ENCODE measurements around the gene ROBO1. TPM values are rescaled to one million over a fixed set of nuclear protein-coding genes. Genes with fewer than 3 reads are reported as not detected.

ROBO1 gene
- total and polyA plus RNA-seq, 2 experiments from 2014 or later, result 18.8 to 31.9 TPM

DNA sequence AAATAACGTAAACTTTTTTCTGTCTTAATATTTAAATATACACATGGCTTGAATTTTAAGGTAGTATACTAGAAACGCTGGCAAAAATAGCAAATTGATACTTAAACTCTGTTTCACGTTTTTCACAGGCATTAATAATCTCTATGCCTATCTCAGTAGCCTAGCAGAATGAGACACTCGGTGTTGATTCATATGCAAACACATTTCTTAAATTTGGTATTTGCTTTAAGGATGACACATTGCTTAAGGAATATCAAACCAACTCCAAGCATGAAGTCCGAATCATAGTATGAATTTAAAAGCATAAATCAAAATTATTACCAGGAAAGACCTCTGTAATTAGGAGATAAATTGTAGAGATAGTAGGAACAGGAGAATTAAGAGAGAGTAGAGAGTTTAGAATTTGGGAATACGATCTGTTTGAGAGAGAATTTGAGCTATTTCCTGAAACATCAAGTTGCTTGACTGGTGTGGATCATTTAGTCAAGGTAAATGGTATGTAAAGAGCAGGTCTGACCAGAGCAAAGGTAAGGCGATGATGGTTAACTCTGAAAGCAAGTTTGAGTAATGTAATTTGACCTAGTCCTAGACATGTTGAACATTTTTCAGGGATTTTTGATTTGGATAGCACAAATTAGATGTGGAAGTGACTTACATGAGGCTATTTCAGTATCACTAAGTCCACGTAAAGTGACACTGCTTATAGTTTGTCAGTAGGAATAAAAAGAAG lies 236.1 kb downstream of the ROBO1 start:
- H4K20me1 ChIP-seq (ENCODE audit: insufficient read depth), result no peaks in the 10 kb centered on the region
- no peaks in the 10 kb centered on the region for H3K4me1 ChIP-seq (ENCODE audit: insufficient read depth)
- H3K27me3 ChIP-seq (replicated peaks; ENCODE audit: insufficient read depth), result 0 out of 2 replicates have a peak, but pooled peaks cover 9% of the 10 kb centered on the region
- H3K79me2 ChIP-seq (ENCODE audit: insufficient read depth), result no peaks in the 10 kb centered on the region
- WGBS, 2 experiments (ENCODE audit: low coverage in 1 of 2, low lambda C conversion rate in 2 of 2, missing lambda C conversion rate in 2 of 2), result 39 to 42% methylated on average over 8 of the region's 8 CpGs
- H3K9ac ChIP-seq, result no peak overlapping the region
- TF ChIP-seq EZH2phosphoT487 (IDR thresholded peaks at IDR 0.05; ENCODE audit: insufficient read depth, low read depth) (no peak), EZH2 (IDR thresholded peaks at IDR 0.05; ENCODE audit: insufficient read depth, poor library complexity, severe bottlenecking) (no peak)
- H3K9me3 ChIP-seq (ENCODE audit: low read depth), result no peaks in the 10 kb centered on the region
- no peak overlapping the region for H3K4me2 ChIP-seq (ENCODE audit: unreplicated experiment)
- H3K36me3 ChIP-seq (ENCODE audit: low read depth), result no peaks in the 10 kb centered on the region
- H3K27ac ChIP-seq, result no peak overlapping the region
- H2AFZ ChIP-seq, result no peak overlapping the region
- no peaks in the 10 kb centered on the region for H3K9me2 ChIP-seq (ENCODE audit: insufficient read depth)
- no peak overlapping the region for H3K4me3 ChIP-seq
- in situ Hi-C loops (cut with MboI), result loop anchor here (25.0 kb wide), 1 partner anchor 1156 kb away; no protein-coding TSS in a partner anchor
- no peak for DNase-seq
- H3F3A ChIP-seq (ENCODE audit: insufficient read depth), result no peaks in the 10 kb centered on the region

DNA sequence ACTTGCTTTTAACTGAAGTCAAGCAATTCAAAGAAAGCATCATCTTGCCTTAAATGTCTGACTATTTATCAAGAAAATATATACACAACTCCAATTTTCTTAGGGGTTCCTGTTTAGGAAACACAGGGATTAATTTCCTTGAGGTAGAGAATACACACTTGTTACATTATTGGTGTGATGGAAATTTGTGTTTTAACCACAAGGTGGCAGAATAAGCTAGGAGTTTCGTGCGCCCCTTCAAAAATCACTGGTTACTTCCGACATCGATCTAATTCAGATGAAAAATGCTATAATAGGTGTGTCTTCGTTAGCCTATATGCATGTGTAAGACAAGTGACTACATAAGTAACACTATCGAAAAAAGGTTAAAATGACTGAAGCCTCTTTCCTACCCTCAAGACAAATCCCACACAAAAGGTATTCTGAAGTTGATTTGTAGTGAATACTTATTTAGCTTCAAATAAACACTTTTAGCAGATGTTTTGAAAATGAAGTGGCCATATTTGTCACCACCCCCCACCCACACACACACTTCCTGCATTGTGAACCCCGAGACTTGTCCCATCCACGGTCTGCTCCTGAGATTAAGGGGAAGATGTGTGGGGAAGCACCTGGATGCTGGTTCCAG lies 246.5 kb downstream of the ROBO1 start:
- H3K4me3 ChIP-seq, result 0 out of 2 replicates have a peak overlapping the region, but pooled peaks have one; percentile 8
- no peak overlapping the region for H3K27ac ChIP-seq
- H3K9ac ChIP-seq, result no peak overlapping the region
- in situ Hi-C loops (cut with MboI), result no loop called here
- no peaks in the 10 kb centered on the region for H3K4me1 ChIP-seq (ENCODE audit: insufficient read depth)
- no peaks in the 10 kb centered on the region for H4K20me1 ChIP-seq (ENCODE audit: insufficient read depth)
- H3K27me3 ChIP-seq (replicated peaks; ENCODE audit: insufficient read depth), result no peaks in the 10 kb centered on the region
- no peaks in the 10 kb centered on the region for H3K36me3 ChIP-seq (ENCODE audit: low read depth)
- DNase-seq, result peak; percentile 50
- peak overlapping the region; percentile 29 for H2AFZ ChIP-seq
- H3K9me2 ChIP-seq (ENCODE audit: insufficient read depth), result no peaks in the 10 kb centered on the region
- no peaks in the 10 kb centered on the region for H3K79me2 ChIP-seq (ENCODE audit: insufficient read depth)
- TF ChIP-seq EZH2 (IDR thresholded peaks at IDR 0.05; ENCODE audit: insufficient read depth, poor library complexity, severe bottlenecking) (no peak), EZH2phosphoT487 (IDR thresholded peaks at IDR 0.05; ENCODE audit: insufficient read depth, low read depth) (no peak)
- peak overlapping the region; percentile 54 for H3K4me2 ChIP-seq (ENCODE audit: unreplicated experiment)
- H3F3A ChIP-seq (ENCODE audit: insufficient read depth), result no peaks in the 10 kb centered on the region
- WGBS, 2 experiments (ENCODE audit: low coverage in 1 of 2, low lambda C conversion rate in 2 of 2, missing lambda C conversion rate in 2 of 2), result 13 to 18% methylated on average over 8 of the region's 8 CpGs
- no peaks in the 10 kb centered on the region for H3K9me3 ChIP-seq (ENCODE audit: low read depth)

DNA sequence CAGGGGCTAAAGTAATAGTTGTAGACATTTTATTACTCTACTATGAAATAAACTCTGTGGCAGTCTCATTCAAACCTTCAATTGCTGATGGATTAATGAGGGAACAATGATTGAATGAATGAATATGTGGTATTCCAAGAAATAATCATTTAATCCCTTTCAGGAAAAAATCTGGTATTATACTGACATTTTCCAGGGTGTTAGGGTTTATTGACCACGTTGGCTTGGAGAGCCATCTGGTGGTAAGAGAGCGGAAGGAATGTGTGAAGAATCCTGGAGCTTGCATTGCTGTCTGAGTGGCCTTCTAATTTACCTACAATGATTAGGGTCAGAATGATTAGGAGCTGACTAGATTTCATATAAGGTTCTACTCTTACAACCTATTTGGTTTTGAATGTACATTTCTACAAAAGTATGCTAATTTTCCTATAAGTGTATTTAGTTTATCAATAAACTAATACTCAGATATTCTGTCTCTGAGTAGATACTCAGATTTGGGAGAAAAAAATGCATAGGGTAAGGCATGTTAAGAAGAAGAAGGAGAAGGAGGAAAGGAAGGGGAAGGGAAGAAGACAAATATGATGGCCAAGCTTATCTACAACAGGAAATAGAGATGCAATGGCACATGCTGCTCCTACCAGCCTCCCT lies 249.9 kb downstream of the ROBO1 start:
- H3K9ac ChIP-seq, result no peak overlapping the region
- no peak overlapping the region for H3K4me2 ChIP-seq (ENCODE audit: unreplicated experiment)
- TF ChIP-seq EZH2phosphoT487 (IDR thresholded peaks at IDR 0.05; ENCODE audit: insufficient read depth, low read depth), result no peak
- TF ChIP-seq EZH2 (IDR thresholded peaks at IDR 0.05; ENCODE audit: insufficient read depth, poor library complexity, severe bottlenecking), result no peak
- H3K4me3 ChIP-seq, result no peak overlapping the region
- no peak overlapping the region for H3K27ac ChIP-seq
- no peak overlapping the region for H2AFZ ChIP-seq
- no peaks in the 10 kb centered on the region for H4K20me1 ChIP-seq (ENCODE audit: insufficient read depth)
- 29 to 33% methylated on average over 2 of the region's 2 CpGs for WGBS, 2 experiments (ENCODE audit: low coverage in 1 of 2, low lambda C conversion rate in 2 of 2, missing lambda C conversion rate in 2 of 2)
- peak; percentile 68 for DNase-seq
- in situ Hi-C loops (cut with MboI), result no loop called here
- H3K27me3 ChIP-seq (replicated peaks; ENCODE audit: insufficient read depth), result no peaks in the 10 kb centered on the region
- H3K4me1 ChIP-seq (ENCODE audit: insufficient read depth), result peaks cover 8% of the 10 kb centered on the region; the same call in 1 of the 2 replicates
- no peaks in the 10 kb centered on the region for H3K79me2 ChIP-seq (ENCODE audit: insufficient read depth)
- no peaks in the 10 kb centered on the region for H3K36me3 ChIP-seq (ENCODE audit: low read depth)
- H3K9me3 ChIP-seq (ENCODE audit: low read depth), result no peaks in the 10 kb centered on the region
- H3F3A ChIP-seq (ENCODE audit: insufficient read depth), result no peaks in the 10 kb centered on the region
- H3K9me2 ChIP-seq (ENCODE audit: insufficient read depth), result no peaks in the 10 kb centered on the region

DNA sequence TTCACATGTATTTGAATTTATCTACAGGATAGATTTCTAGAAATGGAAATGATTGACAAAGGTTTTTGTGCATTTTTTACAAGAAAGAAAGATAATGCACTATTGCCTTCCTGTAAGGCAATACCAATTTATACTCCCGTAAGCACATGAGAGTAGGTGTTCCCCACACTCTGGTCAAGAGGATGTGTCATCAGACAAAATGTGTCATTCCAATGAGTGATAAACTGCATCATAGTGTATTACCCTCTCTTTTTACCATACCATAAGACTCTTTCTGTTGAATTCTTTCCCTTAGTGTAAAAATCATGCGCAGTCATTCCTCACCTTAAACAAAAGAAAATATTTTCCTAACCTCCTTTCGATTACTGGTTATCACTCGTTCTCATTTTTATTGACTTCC lies 251.0 kb downstream of the ROBO1 start:
- 51 to 52% methylated on average over 4 of the region's 4 CpGs for WGBS, 2 experiments (ENCODE audit: low coverage in 1 of 2, low lambda C conversion rate in 2 of 2, missing lambda C conversion rate in 2 of 2)
- in situ Hi-C loops (cut with MboI), result no loop called here
- DNase-seq, result peak; percentile 9

More for the DNA sequence above, 251.0 kb downstream of the ROBO1 start:
- TF ChIP-seq EZH2 (IDR thresholded peaks at IDR 0.05; ENCODE audit: insufficient read depth, poor library complexity, severe bottlenecking) (no peak), EZH2phosphoT487 (IDR thresholded peaks at IDR 0.05; ENCODE audit: insufficient read depth, low read depth) (no peak)
- Histone ChIP-seq H3K79me2 (ENCODE audit: insufficient read depth) (no peaks in the 10 kb centered on the region), H3K9ac (no peak overlapping the region), H3K4me2 (ENCODE audit: unreplicated experiment) (no peak overlapping the region), H3K9me3 (ENCODE audit: low read depth) (no peaks in the 10 kb centered on the region), H4K20me1 (ENCODE audit: insufficient read depth) (no peaks in the 10 kb centered on the region), H3K4me3 (no peak overlapping the region), H3F3A (ENCODE audit: insufficient read depth) (no peaks in the 10 kb centered on the region), H3K27ac (no peak overlapping the region), H3K36me3 (ENCODE audit: low read depth) (no peaks in the 10 kb centered on the region), H3K27me3 (replicated peaks; ENCODE audit: insufficient read depth) (no peaks in the 10 kb centered on the region; the same call in 1 of the 2 replicates), H3K4me1 (ENCODE audit: insufficient read depth) (peaks cover 8% of the 10 kb centered on the region; the same call in 1 of the 2 replicates), H3K9me2 (ENCODE audit: insufficient read depth) (no peaks in the 10 kb centered on the region), H2AFZ (no peak overlapping the region)
